Endothelial cell of umbilical vein (primary cell): ENCODE results near the gene HLTF. TPM values are rescaled to one million over a fixed set of nuclear protein-coding genes. Genes with fewer than 3 reads are reported as not detected.

Source experiments
- BruUV-seq: library from RNA; stranded (reverse); fragments of 400-500 nt; replicated peaks from 2 replicates; lab custom pipeline; 2021; lab: Mats Ljungman, UMichigan
- CTCF ChIA-PET: fragments of 300-600, 350-600 bp; sonication (Branson Sonifier 250); formaldehyde crosslinking; loops from one replicate; lab custom pipeline; 2021; ENCODE audit warnings: antibody characterized with exemption, inconsistent platforms; lab: Charles Lee
- POLR2A ChIA-PET: fragments of 300-600, 350-600 bp; sonication (Branson Sonifier 250); formaldehyde crosslinking; loops from one replicate; lab custom pipeline; 2021; ENCODE audit warnings: antibody characterized with exemption, inconsistent platforms; lab: Charles Lee
- DNase-seq: peaks from one replicate; pipeline ENCODE4 v3.0.0-alpha.2; 2011; ENCODE audit warnings: low read depth, low spot score
- FAIRE-seq: peaks from 2 replicates; lab custom pipeline; 2011; peaks lifted over from hg19 to GRCh38; lab: Jason Lieb, UNC
- H2AFZ ChIP-seq: 2 replicates; pipeline ENCODE4 v1.6.0; 2012; ENCODE audit warnings: low read depth, low read length, control low read depth, inconsistent platforms
- H3K27ac ChIP-seq: 2 replicates; pipeline ENCODE4 v1.5.1; 2011; ENCODE audit warnings: low read depth, mild to moderate bottlenecking, control low read depth, low read length, moderate library complexity; ENCODE audit not compliant: insufficient read depth
- H3K27me3 ChIP-seq, 2 experiments: 2 replicates each; pipeline versions ENCODE4 v1.6.0 to v1.6.1; 2011; ENCODE audit warnings: low read length in 2 of 2, mixed read lengths in 1 of 2; ENCODE audit not compliant: control insufficient read depth in 2 of 2, insufficient read depth in 2 of 2
- H3K36me3 ChIP-seq, 2 experiments: 2 replicates in 1 of 2; 3 replicates in 1 of 2; pipeline ENCODE4 v1.5.1; 2011; ENCODE audit warnings: low read length in 2 of 2, mild to moderate bottlenecking in 1 of 2, moderate library complexity in 1 of 2; ENCODE audit not compliant: control insufficient read depth in 2 of 2, insufficient read depth in 2 of 2; ENCODE audit errors: extremely low read depth in 1 of 2
- H3K4me1 ChIP-seq: 3 replicates; pipeline ENCODE4 v1.5.1; 2011; ENCODE audit warnings: mild to moderate bottlenecking, low read length; ENCODE audit not compliant: control insufficient read depth, insufficient read depth; ENCODE audit errors: extremely low read depth
- H3K4me2 ChIP-seq: 2 replicates; pipeline ENCODE4 v1.6.1; 2011; ENCODE audit warnings: low read length, control low read depth, mixed read lengths; ENCODE audit not compliant: insufficient read depth
- H3K4me3 ChIP-seq, 3 experiments: fragments of 200-600 bp in 1 of 3; sonication (generic), shearing (Covaris generic) in 1 of 3; replicated peaks in 1 of 3; 2 replicates each; pipeline ENCODE4 v1.5.1; 2011 to 2016; ENCODE audit warnings: control low read depth in 3 of 3, low read length in 3 of 3, mild to moderate bottlenecking in 2 of 3, inconsistent platforms in 1 of 3, low read depth in 1 of 3, moderate library complexity in 1 of 3; ENCODE audit not compliant: insufficient read depth in 1 of 3
- H3K79me2 ChIP-seq: 2 replicates; pipeline ENCODE4 v1.6.0; 2012; ENCODE audit warnings: low read length, inconsistent platforms; ENCODE audit not compliant: control insufficient read depth, insufficient read depth
- H3K9ac ChIP-seq: replicated peaks from 2 replicates; pipeline ENCODE3; 2011; ENCODE audit warnings: low read length, control low read depth; ENCODE audit not compliant: insufficient read depth; ENCODE audit errors: extremely low read depth
- H3K9me1 ChIP-seq: replicated peaks from 3 replicates; pipeline ENCODE4 v1.6.0; 2011; ENCODE audit warnings: mild to moderate bottlenecking, low read length; ENCODE audit not compliant: control insufficient read depth, insufficient read depth; ENCODE audit errors: extremely low read depth
- H3K9me3 ChIP-seq: replicated peaks from 2 replicates; pipeline ENCODE4 v1.5.1; 2012; ENCODE audit warnings: low read length, inconsistent platforms; ENCODE audit not compliant: control insufficient read depth, insufficient read depth
- H4K20me1 ChIP-seq: replicated peaks from 2 replicates; pipeline ENCODE3; 2011; ENCODE audit warnings: mild to moderate bottlenecking, low read length; ENCODE audit not compliant: control insufficient read depth, insufficient read depth; ENCODE audit errors: extremely low read depth
- EZH2 ChIP-seq: IDR thresholded peaks from 2 replicates; pipeline ENCODE4 v1.6.1; 2012; ENCODE audit warnings: borderline replicate concordance, low read depth, mild to moderate bottlenecking, moderate library complexity, low read length, inconsistent platforms; ENCODE audit not compliant: severe bottlenecking
- FOS ChIP-seq: IDR thresholded peaks from 2 replicates; pipeline ENCODE4 v1.6.1; 2011; ENCODE audit warnings: mild to moderate bottlenecking, low read length, moderate library complexity, borderline replicate concordance; ENCODE audit not compliant: insufficient read depth
- GATA2 ChIP-seq: IDR thresholded peaks from 2 replicates; pipeline ENCODE4 v1.7.0; 2011; ENCODE audit warnings: low read depth, mild to moderate bottlenecking, moderate library complexity, mixed read lengths, low read length; ENCODE audit not compliant: insufficient read length, insufficient read depth
- JUN ChIP-seq: IDR thresholded peaks from 2 replicates; pipeline ENCODE4 v1.6.1; 2011; ENCODE audit warnings: borderline replicate concordance, low read depth; ENCODE audit not compliant: insufficient read length, insufficient read depth
- MYC ChIP-seq: IDR thresholded peaks from one replicate; pipeline ENCODE4 v1.6.1; 2011; ENCODE audit warnings: mild to moderate bottlenecking, low read depth, low read length
- POLR2A ChIP-seq: IDR thresholded peaks from 2 replicates; pipeline ENCODE4 v1.6.1; 2012; ENCODE audit warnings: low read depth, mild to moderate bottlenecking, control low read depth, low read length
- POLR2AphosphoS5 ChIP-seq: IDR thresholded peaks from 2 replicates; pipeline ENCODE4 v1.6.1; 2012; ENCODE audit warnings: low read depth, mild to moderate bottlenecking, control low read depth, low read length, moderate library complexity; ENCODE audit not compliant: insufficient read depth
- dilution Hi-C: fragments of 300-500 bp; cut with MboI; formaldehyde crosslinking; loops from one replicate; pipeline ENCODE4 v1.15.0; 2019; ENCODE audit warnings: low sequenced_read_pairs; ENCODE audit not compliant: extremely low pct_ligation_motif_present
- intact Hi-C: fragments of 100-400 bp; cut with micrococcal nuclease; formaldehyde crosslinking; loops from one replicate; pipeline ENCODE4 v1.10.0; 2022
- polyA plus RNA-seq, 4 experiments: library from polyadenylated mRNA; depleted of rRNA in 3 of 4; stranded (reverse) in 3 of 4; unstranded in 1 of 4; fragments of >200 nt; gene quantifications; 2 replicates each; pipeline versions ENCODE4 v1.2.1 to v1.2.3, GENCODE V29; 2011 to 2012; ENCODE audit warnings: missing spikeins in 1 of 4
- total RNA-seq: library from RNA; stranded (reverse); gene quantifications from 2 replicates; pipeline ENCODE4 v1.2.3, GENCODE V29; 2021
- TF ChIP-seq, protein P1 (sequence below): IDR thresholded peaks from 2 replicates; pipeline ENCODE4 v1.6.1; 2011; ENCODE audit not compliant: insufficient read depth, insufficient read length
- TF ChIP-seq, protein P2 (sequence below), 2 donors: IDR thresholded peaks; 1 replicate in 1 of 2; 2 replicates in 1 of 2; pipeline ENCODE4 v1.5.1; 2011; ENCODE audit warnings: low read length in 2 of 2, mild to moderate bottlenecking in 2 of 2, moderate library complexity in 2 of 2, control low read depth in 1 of 2, inconsistent platforms in 1 of 2, low read depth in 1 of 2; ENCODE audit not compliant: insufficient read depth in 1 of 2; ENCODE audit errors: extremely low read depth in 1 of 2

HLTF gene
- total and polyA plus RNA-seq, 2 donors (not counting 3 experiments of a cell fraction or from before 2014, with no cell fraction given) = 8.7 to 24.6 TPM

DNA sequence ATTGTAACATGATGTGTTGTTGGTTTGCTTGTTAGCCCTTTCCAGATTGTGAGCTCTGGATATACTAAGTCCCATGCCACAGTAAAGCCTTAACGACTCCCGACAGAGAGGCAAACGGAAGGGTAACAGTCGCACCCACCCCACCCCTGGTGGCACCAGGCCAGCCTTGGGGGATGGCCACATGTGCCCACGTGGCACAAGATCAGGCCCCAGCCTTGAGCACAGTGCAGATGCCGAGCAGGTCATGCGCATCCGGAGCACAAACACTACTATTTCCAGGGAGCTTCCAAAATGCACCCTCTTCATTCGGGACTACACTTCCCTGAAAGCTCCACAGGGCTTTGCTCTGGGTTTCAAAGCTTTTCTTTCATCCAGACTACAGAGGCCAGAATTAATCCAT lies 32.4 kb upstream of the HLTF start:
- H3K79me2 ChIP-seq = no peaks in the 10 kb centered on the region
- no peaks in the 10 kb centered on the region for H3K9me1 ChIP-seq
- FAIRE-seq (no peak), DNase-seq (no peak)
- dilution Hi-C loops = no loop called here
- H3K27me3 ChIP-seq = no peaks in the 10 kb centered on the region
- POLR2A ChIA-PET = interaction anchor here (1.8 kb wide), 1 partner anchor 259 kb away, joined by 5 read pairs; the partner anchor contains the start of gene TM4SF1
- no peaks in the 10 kb centered on the region for H4K20me1 ChIP-seq
- H3K4me2 ChIP-seq = no peak overlapping the region
- TF ChIP-seq JUN = no peak
- TF ChIP-seq FOS = no peak
- TF ChIP-seq EZH2 = no peak
- no peak for TF ChIP-seq POLR2A
- TF ChIP-seq MYC = no peak
- TF ChIP-seq POLR2AphosphoS5 = no peak
- H3K4me1 ChIP-seq = no peaks in the 10 kb centered on the region
- no TSS peak for BruUV-seq
- no peak overlapping the region for H3K9ac ChIP-seq
- no peaks in the 10 kb centered on the region for H3K36me3 ChIP-seq
- intact Hi-C loops = no loop called here
- H3K27ac ChIP-seq = no peak overlapping the region
- H2AFZ ChIP-seq = no peak overlapping the region
- H3K9me3 ChIP-seq = no peaks in the 10 kb centered on the region
- H3K4me3 ChIP-seq = no peak overlapping the region
- CTCF ChIA-PET = interaction anchor here (1.1 to 8.0 kb wide), 5 partner anchors 11 to 371 kb away, joined by 3 to 136 read pairs (median 24); partner anchors contain the start of genes HPS3 and TM4SF18

DNA sequence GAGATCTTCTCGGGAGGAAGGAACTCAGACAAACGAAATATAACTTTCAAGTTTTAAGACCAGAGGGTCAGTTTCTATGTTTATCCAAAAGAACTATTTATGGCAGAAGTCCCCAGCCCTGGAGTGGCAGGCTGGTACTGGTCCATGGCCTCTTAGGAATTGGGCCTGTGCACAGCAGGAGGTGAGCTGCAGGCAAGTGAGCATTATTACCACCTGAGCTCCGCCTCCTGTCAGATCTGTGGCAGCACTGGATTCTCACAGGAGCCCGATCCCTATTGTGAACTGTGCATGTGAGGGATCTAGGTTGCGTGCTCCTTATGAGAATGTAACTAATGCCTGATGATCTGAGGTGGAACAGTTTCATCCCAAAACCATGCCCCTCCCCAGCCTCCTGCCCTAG lies 28.8 kb upstream of the HLTF start:
- H3K4me1 ChIP-seq = no peaks in the 10 kb centered on the region
- DNase-seq = no peak
- no peaks in the 10 kb centered on the region for H3K27me3 ChIP-seq
- POLR2A ChIA-PET = no interaction called here
- H3K9ac ChIP-seq = no peak overlapping the region
- dilution Hi-C loops = no loop called here
- H3K9me1 ChIP-seq = no peaks in the 10 kb centered on the region
- H2AFZ ChIP-seq = no peak overlapping the region
- H3K4me2 ChIP-seq = no peak overlapping the region
- H4K20me1 ChIP-seq = no peaks in the 10 kb centered on the region
- CTCF ChIA-PET = no interaction called here
- no peaks in the 10 kb centered on the region for H3K9me3 ChIP-seq
- H3K4me3 ChIP-seq = no peak overlapping the region
- no peak for FAIRE-seq
- intact Hi-C loops = no loop called here
- no peak for TF ChIP-seq POLR2AphosphoS5
- no peak for TF ChIP-seq POLR2A
- TF ChIP-seq, protein P1, sequence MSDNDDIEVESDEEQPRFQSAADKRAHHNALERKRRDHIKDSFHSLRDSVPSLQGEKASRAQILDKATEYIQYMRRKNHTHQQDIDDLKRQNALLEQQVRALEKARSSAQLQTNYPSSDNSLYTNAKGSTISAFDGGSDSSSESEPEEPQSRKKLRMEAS = no peak
- no peak for TF ChIP-seq FOS
- no peak for TF ChIP-seq GATA2
- TF ChIP-seq, protein P2, sequence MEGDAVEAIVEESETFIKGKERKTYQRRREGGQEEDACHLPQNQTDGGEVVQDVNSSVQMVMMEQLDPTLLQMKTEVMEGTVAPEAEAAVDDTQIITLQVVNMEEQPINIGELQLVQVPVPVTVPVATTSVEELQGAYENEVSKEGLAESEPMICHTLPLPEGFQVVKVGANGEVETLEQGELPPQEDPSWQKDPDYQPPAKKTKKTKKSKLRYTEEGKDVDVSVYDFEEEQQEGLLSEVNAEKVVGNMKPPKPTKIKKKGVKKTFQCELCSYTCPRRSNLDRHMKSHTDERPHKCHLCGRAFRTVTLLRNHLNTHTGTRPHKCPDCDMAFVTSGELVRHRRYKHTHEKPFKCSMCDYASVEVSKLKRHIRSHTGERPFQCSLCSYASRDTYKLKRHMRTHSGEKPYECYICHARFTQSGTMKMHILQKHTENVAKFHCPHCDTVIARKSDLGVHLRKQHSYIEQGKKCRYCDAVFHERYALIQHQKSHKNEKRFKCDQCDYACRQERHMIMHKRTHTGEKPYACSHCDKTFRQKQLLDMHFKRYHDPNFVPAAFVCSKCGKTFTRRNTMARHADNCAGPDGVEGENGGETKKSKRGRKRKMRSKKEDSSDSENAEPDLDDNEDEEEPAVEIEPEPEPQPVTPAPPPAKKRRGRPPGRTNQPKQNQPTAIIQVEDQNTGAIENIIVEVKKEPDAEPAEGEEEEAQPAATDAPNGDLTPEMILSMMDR (IDR thresholded peaks at IDR 0.05; ENCODE audit: extremely low read depth in 1 of 2, insufficient read depth in 1 of 2, low read depth in 1 of 2, low read length in 2 of 2) = no peak
- no peak for TF ChIP-seq MYC
- BruUV-seq = no TSS peak
- no peak overlapping the region for H3K27ac ChIP-seq
- H3K79me2 ChIP-seq = no peaks in the 10 kb centered on the region
- no peaks in the 10 kb centered on the region for H3K36me3 ChIP-seq
